Activated CD4-positive, alpha-beta T cell treated with anti-CD3 and anti-CD28 coated beads for 36 hours (primary cell): ENCODE data around the gene APBA3. TPM values are rescaled to one million over a fixed set of nuclear protein-coding genes. Genes with fewer than 3 reads are reported as not detected.

Experiments used
- ATAC-seq: fragments of 200-7000 bp; cut with Tn5 transposase; one replicate; pipeline ENCODE4 v1.10.0; 2021; ENCODE audit warnings: mild to moderate bottlenecking, moderate library complexity
- CTCF ChIA-PET: fragments of 350-600 bp; sonication (Branson Sonifier 250); formaldehyde crosslinking; loops from one replicate; lab custom pipeline; 2021; ENCODE audit warnings: antibody characterized with exemption; lab: Charles Lee
- POLR2A ChIA-PET: fragments of 350-600 bp; sonication (Branson Sonifier 250); formaldehyde crosslinking; loops from one replicate; lab custom pipeline; 2021; ENCODE audit warnings: antibody characterized with exemption, inconsistent platforms; lab: Charles Lee
- DNase-seq: peaks from one replicate; pipeline ENCODE4 v3.0.0-alpha.2; 2020
- H3K27ac Mint-ChIP-seq: one replicate; pipeline ENCODE4 v1.8.0; 2021; ENCODE audit warnings: mixed read lengths
- H3K27me3 Mint-ChIP-seq: one replicate; pipeline ENCODE4 v1.8.0; 2021; ENCODE audit warnings: mixed read lengths
- H3K36me3 Mint-ChIP-seq: one replicate; pipeline ENCODE4 v1.8.0; 2021; ENCODE audit warnings: low read depth, mixed read lengths
- H3K4me1 Mint-ChIP-seq: one replicate; pipeline ENCODE4 v1.8.0; 2021; ENCODE audit warnings: mixed read lengths
- H3K4me3 Mint-ChIP-seq: one replicate; pipeline ENCODE4 v1.8.0; 2021; ENCODE audit warnings: mild to moderate bottlenecking, moderate library complexity, mixed read lengths
- H3K9me3 Mint-ChIP-seq: one replicate; pipeline ENCODE4 v1.8.0; 2021; ENCODE audit warnings: low read depth, mixed read lengths
- intact Hi-C, 2 experiments: fragments of 100-400 bp; cut with DNase I in 1 of 2; cut with micrococcal nuclease in 1 of 2; formaldehyde crosslinking; loops; one replicate each; pipeline versions ENCODE4 v1.14.2 to v1.15.1; 2022 to 2024; cut with DNase I, micrococcal nuclease
- total RNA-seq, 2 experiments: library from RNA; stranded (reverse); gene quantifications; one replicate each; pipeline ENCODE4 v1.2.3, GENCODE V29; 2021

The APBA3 gene
- total RNA-seq, 2 experiments from 2014 or later: 29.8 to 37.1 TPM

DNA sequence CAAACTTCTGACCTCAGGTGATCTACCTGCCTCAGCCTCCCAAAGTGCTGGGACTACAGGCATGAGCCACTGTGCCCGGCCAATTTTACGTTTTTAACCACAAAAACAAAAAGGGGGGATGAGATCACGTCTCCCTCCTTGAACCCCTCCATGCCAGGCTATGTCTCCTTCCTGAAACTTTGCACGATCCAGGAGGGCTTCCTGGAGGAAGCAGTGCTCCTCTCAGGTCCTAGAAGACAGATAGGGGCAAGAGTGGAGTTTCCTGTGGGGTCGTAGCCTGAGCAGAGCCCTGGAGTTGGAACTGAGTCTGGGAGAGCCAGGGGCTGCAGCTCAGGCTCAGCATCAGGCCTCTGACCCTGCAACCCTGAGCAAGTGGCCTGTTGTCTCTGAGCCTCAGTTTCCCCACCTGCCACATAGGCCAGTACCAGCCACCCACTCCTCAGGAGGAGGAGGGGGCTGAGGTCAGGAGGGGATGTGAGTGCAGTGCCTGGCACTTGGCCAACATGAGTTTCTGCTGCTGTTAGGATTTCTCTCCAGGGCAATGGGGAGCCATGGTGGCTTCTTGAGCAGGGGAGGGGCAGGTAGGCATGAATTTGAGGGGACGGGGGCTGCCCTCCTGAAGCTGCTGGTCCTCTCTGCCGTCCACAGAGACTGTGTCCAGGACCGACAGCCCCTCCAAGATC lies 16.0 kb downstream of the APBA3 start:
- CTCF ChIA-PET: no interaction called here
- ATAC-seq (no peak), DNase-seq (no peak)
- Mint-ChIP-seq H3K36me3 (peaks cover 12% of the 10 kb centered on the region), H3K4me1 (no peaks in the 10 kb centered on the region), H3K9me3 (no peaks in the 10 kb centered on the region), H3K4me3 (no peak overlapping the region), H3K27ac (no peak overlapping the region), H3K27me3 (no peaks in the 10 kb centered on the region)
- POLR2A ChIA-PET: no interaction called here
- intact Hi-C loops: no loop called here

DNA sequence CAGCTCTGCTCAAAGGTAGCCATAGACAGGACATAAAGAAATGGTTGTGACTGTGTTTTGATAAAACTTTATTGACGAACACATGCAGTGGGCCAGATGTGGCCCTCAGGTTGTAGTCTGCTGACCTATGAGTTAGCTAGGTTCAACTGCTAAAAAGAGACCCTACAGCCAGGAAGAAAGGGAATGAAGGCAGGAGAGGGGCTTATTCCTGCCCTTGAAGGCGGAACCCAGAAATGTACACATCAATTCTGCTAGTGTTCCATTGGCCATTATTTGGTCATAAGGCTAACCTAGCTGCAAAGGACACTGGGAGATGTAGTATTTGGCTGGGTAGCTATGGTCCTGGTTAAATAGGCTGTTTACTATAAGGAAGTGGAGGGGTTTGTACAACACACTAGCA lies 18.0 kb downstream of the APBA3 start:
- intact Hi-C loops: no loop called here
- POLR2A ChIA-PET: no interaction called here
- peaks cover 12% of the 10 kb centered on the region for H3K4me1 Mint-ChIP-seq
- H3K4me3 Mint-ChIP-seq: no peak overlapping the region
- CTCF ChIA-PET: no interaction called here
- no peaks in the 10 kb centered on the region for H3K27me3 Mint-ChIP-seq
- no peak for DNase-seq
- no peak overlapping the region for H3K27ac Mint-ChIP-seq
- ATAC-seq: peak; percentile 49
- no peaks in the 10 kb centered on the region for H3K9me3 Mint-ChIP-seq
- H3K36me3 Mint-ChIP-seq: no peaks in the 10 kb centered on the region

DNA sequence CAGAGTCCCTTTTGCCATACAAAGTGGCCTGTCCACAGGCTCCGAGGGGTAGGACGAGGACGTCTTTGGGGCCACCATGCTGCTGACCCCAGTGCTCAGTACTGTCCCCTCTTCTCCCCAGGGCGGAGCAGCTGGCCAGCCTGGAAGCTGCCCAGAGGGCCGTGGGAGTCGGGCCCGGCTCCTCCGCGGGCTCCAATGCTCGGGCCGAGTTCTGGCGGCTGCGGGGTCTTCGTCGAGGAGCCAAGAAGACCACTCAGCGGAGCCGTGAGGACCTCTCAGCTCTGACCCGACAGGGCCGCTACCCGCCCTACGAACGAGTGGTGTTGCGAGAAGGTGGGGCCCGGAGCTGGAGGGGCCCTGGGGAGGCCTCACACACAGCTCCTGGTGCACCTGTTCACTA lies 21.1 kb downstream of the APBA3 start:
- Mint-ChIP-seq H3K4me3 (no peak overlapping the region), H3K36me3 (peaks cover 1% of the 10 kb centered on the region), H3K27me3 (no peaks in the 10 kb centered on the region), H3K4me1 (peaks cover 14% of the 10 kb centered on the region), H3K27ac (no peak overlapping the region), H3K9me3 (no peaks in the 10 kb centered on the region)
- intact Hi-C loops: no loop called here
- ChIA-PET CTCF (interaction anchor here (1.2 kb wide), 1 partner anchor 20 kb away, joined by 3 read pairs; no protein-coding TSS in a partner anchor), POLR2A (no interaction called here)
- DNase-seq: no peak
- ATAC-seq: no peak

DNA sequence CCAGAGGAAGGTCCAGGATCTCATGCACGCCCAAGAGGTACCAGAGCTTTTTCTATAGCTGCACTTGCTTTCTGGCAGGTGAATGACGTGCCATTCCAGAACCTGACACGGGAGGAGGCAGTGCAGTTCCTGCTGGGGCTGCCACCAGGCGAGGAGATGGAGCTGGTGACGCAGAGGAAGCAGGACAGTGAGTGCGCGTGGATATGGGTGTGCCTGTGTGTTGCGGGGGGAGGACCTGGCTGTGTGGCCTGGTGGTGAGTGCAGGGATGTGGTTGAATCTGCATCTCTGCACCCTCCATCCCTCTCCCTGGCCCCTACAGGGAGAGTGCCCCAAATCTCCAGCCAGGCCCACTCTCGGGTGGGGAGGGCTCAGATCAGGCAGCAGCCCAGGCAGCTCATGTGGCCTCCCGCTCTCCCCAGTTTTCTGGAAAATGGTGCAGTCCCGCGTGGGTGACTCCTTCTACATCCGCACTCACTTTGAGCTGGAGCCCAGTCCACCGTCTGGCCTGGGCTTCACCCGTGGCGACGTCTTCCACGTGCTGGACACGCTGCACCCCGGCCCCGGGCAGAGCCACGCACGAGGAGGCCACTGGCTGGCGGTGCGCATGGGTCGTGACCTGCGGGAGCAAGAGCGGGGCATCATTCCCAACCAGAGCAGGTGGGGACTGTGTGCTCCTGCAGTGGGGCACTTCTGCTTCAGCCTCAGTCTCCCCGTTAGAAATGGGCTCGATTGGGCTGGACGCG lies 22.8 kb downstream of the APBA3 start:
- POLR2A ChIA-PET: no interaction called here
- intact Hi-C loops: no loop called here
- ATAC-seq: no peak
- DNase-seq: no peak
- peaks cover 14% of the 10 kb centered on the region for H3K4me1 Mint-ChIP-seq
- no peaks in the 10 kb centered on the region for H3K9me3 Mint-ChIP-seq
- CTCF ChIA-PET: interaction anchor here (0.6 kb wide), 1 partner anchor 27 kb away, joined by 5 read pairs; no protein-coding TSS in a partner anchor
- H3K27ac Mint-ChIP-seq: no peak overlapping the region
- peaks cover 1% of the 10 kb centered on the region for H3K36me3 Mint-ChIP-seq
- H3K27me3 Mint-ChIP-seq: no peaks in the 10 kb centered on the region
- no peak overlapping the region for H3K4me3 Mint-ChIP-seq

DNA sequence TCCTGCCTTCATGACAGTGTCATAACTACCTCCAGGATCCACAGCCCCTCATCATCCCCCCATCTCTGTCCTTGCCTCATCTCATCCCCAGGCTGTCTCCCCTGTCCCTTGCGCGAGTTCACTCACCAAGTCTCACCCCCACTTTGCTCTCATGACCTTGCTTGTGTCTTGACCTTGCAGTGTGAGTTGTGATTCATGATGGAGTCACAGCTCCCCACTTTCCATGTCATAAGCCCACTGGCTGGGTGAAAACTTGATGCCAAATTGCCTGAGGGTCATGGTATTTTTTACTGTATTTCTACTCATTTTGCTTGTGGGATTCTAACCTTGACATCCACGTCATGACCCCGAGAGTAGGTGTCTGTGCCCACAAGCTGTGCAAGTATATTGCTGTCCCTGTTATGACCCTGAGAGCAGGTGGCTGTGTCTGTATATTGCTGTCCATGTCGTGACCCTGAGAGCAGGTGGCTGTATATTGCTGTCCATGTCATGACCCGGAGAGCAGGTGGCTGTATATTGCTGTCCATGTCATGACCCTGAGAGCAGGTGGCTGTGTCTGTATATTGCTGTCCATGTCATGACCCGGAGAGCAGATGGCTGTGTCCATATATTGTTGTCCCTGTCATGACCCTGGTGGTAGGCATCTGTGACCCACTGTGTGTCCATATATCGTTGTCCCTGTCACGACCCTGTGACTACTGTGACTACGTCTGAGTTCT lies 23.8 kb downstream of the APBA3 start:
- H3K27ac Mint-ChIP-seq: no peak overlapping the region
- peaks cover 14% of the 10 kb centered on the region for H3K4me1 Mint-ChIP-seq
- CTCF ChIA-PET: no interaction called here
- H3K4me3 Mint-ChIP-seq: no peak overlapping the region
- H3K36me3 Mint-ChIP-seq: peaks cover 1% of the 10 kb centered on the region
- no peaks in the 10 kb centered on the region for H3K27me3 Mint-ChIP-seq
- no peaks in the 10 kb centered on the region for H3K9me3 Mint-ChIP-seq
- intact Hi-C loops: no loop called here
- POLR2A ChIA-PET: no interaction called here
- no peak for DNase-seq
- ATAC-seq: no peak

DNA sequence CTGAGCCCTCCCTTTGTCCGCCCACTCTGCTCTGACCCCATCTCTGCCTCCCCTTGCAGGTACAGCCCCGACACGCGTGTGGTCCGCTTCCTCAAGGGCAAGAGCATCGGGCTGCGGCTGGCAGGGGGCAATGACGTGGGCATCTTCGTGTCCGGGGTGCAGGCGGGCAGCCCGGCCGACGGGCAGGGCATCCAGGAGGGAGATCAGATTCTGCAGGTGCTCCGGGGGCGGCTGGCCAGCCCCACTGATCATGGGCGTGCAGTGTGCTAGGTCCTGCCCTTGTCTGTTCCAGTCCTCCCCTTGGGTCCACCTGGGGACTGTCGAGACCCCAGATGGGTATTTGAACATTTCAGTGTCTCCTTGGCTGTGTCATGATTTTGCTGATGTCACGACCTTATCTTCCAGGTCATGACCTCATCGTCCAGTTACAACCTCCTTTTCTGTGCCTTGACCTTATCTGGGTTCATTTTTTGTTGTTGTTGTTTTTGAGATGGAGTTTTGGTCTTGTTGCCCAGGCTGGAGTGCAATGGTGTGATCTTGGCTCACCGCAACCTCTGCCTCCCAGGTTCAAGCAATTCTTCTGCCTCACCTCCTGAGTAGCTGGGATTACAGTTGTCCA lies 25.3 kb downstream of the APBA3 start:
- H3K4me3 Mint-ChIP-seq: no peak overlapping the region
- ChIA-PET CTCF (no interaction called here), POLR2A (interaction anchor here (0.6 kb wide), 1 partner anchor 109 kb away, joined by 5 read pairs; no protein-coding TSS in a partner anchor)
- intact Hi-C loops: no loop called here
- peaks cover 14% of the 10 kb centered on the region for H3K4me1 Mint-ChIP-seq
- DNase-seq (no peak), ATAC-seq (no peak)
- H3K9me3 Mint-ChIP-seq: no peaks in the 10 kb centered on the region
- H3K36me3 Mint-ChIP-seq: peaks cover 1% of the 10 kb centered on the region
- no peak overlapping the region for H3K27ac Mint-ChIP-seq
- H3K27me3 Mint-ChIP-seq: no peaks in the 10 kb centered on the region

DNA sequence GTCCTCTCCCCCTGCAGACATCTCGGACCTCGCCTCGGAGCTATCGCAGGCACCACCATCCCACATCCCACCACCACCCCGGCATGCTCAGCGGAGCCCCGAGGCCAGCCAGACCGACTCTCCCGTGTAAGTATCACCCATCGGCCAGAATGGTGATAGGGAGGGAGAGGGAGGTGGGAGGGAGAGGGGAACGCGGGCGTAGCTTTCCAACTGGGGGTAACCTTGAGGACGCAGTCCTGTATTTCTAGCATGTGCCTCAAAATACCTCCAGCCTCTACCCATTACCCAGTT lies 27.2 kb downstream of the APBA3 start:
- Mint-ChIP-seq H3K9me3 (no peaks in the 10 kb centered on the region), H3K27ac (no peak overlapping the region), H3K36me3 (peaks cover 1% of the 10 kb centered on the region), H3K27me3 (no peaks in the 10 kb centered on the region), H3K4me3 (no peak overlapping the region), H3K4me1 (peaks cover 8% of the 10 kb centered on the region)
- no peak for DNase-seq
- intact Hi-C loops: no loop called here
- no peak for ATAC-seq
- POLR2A ChIA-PET: interaction anchor here (0.7 kb wide), 1 partner anchor 37 kb away, joined by 3 read pairs; no protein-coding TSS in a partner anchor
- CTCF ChIA-PET: interaction anchor here (0.6 kb wide), 1 partner anchor 443 kb away, joined by 3 read pairs; no protein-coding TSS in a partner anchor

DNA sequence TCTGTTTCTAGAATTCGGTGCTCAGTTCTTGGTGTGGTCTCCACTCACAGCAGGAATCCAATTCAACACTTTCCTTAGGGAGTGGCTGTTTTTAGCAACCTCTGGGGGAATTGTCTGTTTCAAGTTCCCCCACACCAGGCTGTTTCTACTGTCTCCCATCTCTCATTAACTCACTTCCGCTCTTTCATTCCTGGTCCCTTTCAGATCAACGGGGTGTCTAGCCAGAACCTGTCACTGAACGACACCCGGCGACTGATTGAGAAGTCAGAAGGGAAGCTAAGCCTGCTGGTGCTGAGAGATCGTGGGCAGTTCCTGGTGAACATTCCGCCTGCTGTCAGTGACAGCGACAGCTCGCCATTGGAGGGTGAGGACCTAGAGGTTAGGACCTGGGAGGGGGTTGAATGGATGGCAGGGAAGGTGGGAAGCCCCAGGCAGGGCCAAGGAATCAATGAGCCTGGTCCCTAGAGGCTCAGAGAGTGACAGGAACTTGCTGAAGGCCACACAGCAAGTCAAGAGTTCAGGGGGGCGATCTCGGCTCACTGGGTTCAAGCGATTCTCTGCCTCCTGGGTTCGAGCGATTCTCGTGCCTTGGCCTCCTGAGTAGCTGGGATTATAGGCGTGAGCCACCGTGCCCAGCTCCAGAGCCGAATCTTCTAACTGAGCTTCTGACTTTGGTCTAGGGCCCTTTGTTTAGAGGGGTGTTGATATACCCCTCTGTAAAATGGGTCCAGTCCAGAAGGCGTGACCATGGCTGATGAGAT lies 27.8 kb downstream of the APBA3 start:
- Mint-ChIP-seq H3K27ac (no peak overlapping the region), H3K27me3 (no peaks in the 10 kb centered on the region), H3K4me1 (peaks cover 4% of the 10 kb centered on the region), H3K9me3 (no peaks in the 10 kb centered on the region), H3K4me3 (no peak overlapping the region), H3K36me3 (peaks cover 1% of the 10 kb centered on the region)
- DNase-seq (no peak), ATAC-seq (no peak)
- CTCF ChIA-PET: interaction anchor here (0.6 kb wide), 1 partner anchor 443 kb away, joined by 3 read pairs; no protein-coding TSS in a partner anchor
- POLR2A ChIA-PET: no interaction called here
- intact Hi-C loops: no loop called here

DNA sequence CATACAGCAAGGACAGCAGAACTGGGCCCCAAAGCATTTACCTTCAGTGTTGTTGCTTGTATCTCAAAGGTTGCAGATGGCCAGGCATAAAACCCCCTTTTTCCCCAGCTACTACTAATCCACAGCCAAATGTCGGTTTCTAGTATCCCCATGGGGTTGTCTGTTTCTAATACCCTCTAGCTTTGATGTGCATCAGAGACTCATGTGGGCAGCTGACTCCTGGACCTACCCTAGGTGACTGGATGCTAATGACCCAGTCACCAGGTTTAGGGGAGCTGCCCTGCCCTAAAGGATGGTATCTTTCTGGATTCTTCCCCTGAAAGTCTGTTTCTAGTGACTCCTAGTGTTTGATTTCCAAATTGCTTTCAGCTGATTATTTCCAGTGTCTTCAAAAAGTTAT lies 29.4 kb downstream of the APBA3 start:
- H3K4me3 Mint-ChIP-seq: no peak overlapping the region
- peaks cover 1% of the 10 kb centered on the region for H3K36me3 Mint-ChIP-seq
- intact Hi-C loops: no loop called here
- POLR2A ChIA-PET: interaction anchor here (0.6 kb wide), 1 partner anchor 17 kb away, joined by 4 read pairs; no protein-coding TSS in a partner anchor
- ATAC-seq (no peak), DNase-seq (no peak)
- no peaks in the 10 kb centered on the region for H3K27me3 Mint-ChIP-seq
- peaks cover 3% of the 10 kb centered on the region for H3K4me1 Mint-ChIP-seq
- CTCF ChIA-PET: interaction anchor here (0.6 kb wide), 1 partner anchor 126 kb away, joined by 3 read pairs; no protein-coding TSS in a partner anchor
- H3K27ac Mint-ChIP-seq: no peak overlapping the region
- no peaks in the 10 kb centered on the region for H3K9me3 Mint-ChIP-seq

DNA sequence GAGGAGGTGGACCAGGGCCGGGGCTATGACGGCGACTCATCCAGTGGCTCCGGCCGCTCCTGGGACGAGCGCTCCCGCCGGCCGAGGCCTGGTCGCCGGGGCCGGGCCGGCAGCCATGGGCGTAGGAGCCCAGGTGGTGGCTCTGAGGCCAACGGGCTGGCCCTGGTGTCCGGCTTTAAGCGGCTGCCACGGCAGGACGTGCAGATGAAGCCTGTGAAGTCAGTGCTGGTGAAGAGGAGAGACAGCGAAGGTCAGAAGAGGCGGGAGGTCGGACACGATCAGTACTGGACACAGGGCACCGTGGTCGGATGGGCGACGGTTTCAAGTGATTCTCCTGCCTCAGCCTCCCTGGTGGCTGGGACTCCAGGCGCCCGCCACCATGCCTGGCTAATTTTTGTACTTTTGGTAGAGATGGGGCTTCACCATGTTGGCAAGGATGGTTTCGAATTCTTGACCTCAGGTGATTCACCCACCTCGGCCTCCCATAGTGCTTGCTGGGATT lies 31.0 kb downstream of the APBA3 start:
- POLR2A ChIA-PET: no interaction called here
- CTCF ChIA-PET: interaction anchor here (0.6 to 1.2 kb wide), 2 partner anchors 92 to 184 kb away, joined by 3 to 4 read pairs; no protein-coding TSS in a partner anchor
- ATAC-seq: no peak

More for the DNA sequence above, 31.0 kb downstream of the APBA3 start:
- no peaks in the 10 kb centered on the region for H3K27me3 Mint-ChIP-seq
- DNase-seq: no peak
- H3K9me3 Mint-ChIP-seq: no peaks in the 10 kb centered on the region
- H3K4me3 Mint-ChIP-seq: no peak overlapping the region
- H3K36me3 Mint-ChIP-seq: no peaks in the 10 kb centered on the region
- H3K27ac Mint-ChIP-seq: no peak overlapping the region
- intact Hi-C loops: no loop called here
- H3K4me1 Mint-ChIP-seq: peaks cover 3% of the 10 kb centered on the region
